GM12878 (cell line): ENCODE results near the gene KRT78. TPM values are rescaled to one million over a fixed set of nuclear protein-coding genes. Genes with fewer than 3 reads are reported as not detected.

Experiments used
- ETV6 ChIP-seq, 2 experiments: fragments of 450-650 bp in 1 of 2; IDR thresholded peaks in 1 of 2; conservative IDR thresholded peaks in 1 of 2; 2 replicates each; pipeline ENCODE4 v1.6.1; 2014; ENCODE audit warnings: antibody characterized with exemption in 1 of 2, borderline replicate concordance in 1 of 2, low read depth in 1 of 2, mild to moderate bottlenecking in 1 of 2, moderate library complexity in 1 of 2
- HDAC6 ChIP-seq: fragments of 200-600 bp; sonication (generic); IDR thresholded peaks from one replicate; pipeline ENCODE4 v1.8.0; 2017; ENCODE audit warnings: antibody characterized with exemption; ENCODE audit not compliant: unreplicated experiment
- MAX ChIP-seq: IDR thresholded peaks from 2 replicates; pipeline ENCODE4 v1.6.1; 2012; ENCODE audit warnings: low read depth, low read length, improper control_type of control experiment
- NFYB ChIP-seq: IDR thresholded peaks from 2 replicates; pipeline ENCODE4 v1.6.1; 2011; ENCODE audit warnings: low read depth, mild to moderate bottlenecking, low read length, improper control_type of control experiment, moderate library complexity; ENCODE audit not compliant: insufficient read depth
- ZSCAN29 ChIP-seq: fragments of 450-650 bp; IDR thresholded peaks from 2 replicates; pipeline ENCODE4 v1.6.1; 2017; ENCODE audit warnings: mild to moderate bottlenecking, moderate library complexity
- polyA plus RNA-seq, 11 experiments: library from polyadenylated mRNA; depleted of rRNA in 4 of 11; unstranded in 6 of 11; stranded (reverse) in 5 of 11; fragments of >200 nt; fragmentation: Nextera tagmentation in 4 of 11; fragmentation: Illumina TruSeq in 1 of 11; extraction: Ambion mirVana in 4 of 11; extraction: Trizol in 1 of 11; gene quantifications; 1 replicate in 1 of 11; 2 replicates in 10 of 11; pipeline versions ENCODE4 v1.2.1 to v1.2.3, GENCODE V29; 2011 to 2016; ENCODE audit warnings: inconsistent platforms in 2 of 11, missing spikeins in 2 of 11, low read depth in 1 of 11
- total RNA-seq, 4 experiments: library from RNA; depleted of rRNA in 3 of 4; stranded (reverse); fragments of >200 nt in 3 of 4; fragmentation: Illumina TruSeq in 1 of 4; extraction: Trizol in 1 of 4; gene quantifications; 2 replicates each; pipeline versions ENCODE4 v1.2.1 to v1.2.3, GENCODE V29; 2013 to 2021
- TF ChIP-seq, protein P1 (sequence below): fragments of 450-650 bp; IDR thresholded peaks from 2 replicates; pipeline ENCODE4 v1.6.1; 2017; ENCODE audit warnings: low read depth, mild to moderate bottlenecking, moderate library complexity
- TF ChIP-seq, protein P2 (sequence below): fragments of 450-650 bp; IDR thresholded peaks from 2 replicates; pipeline ENCODE4 v1.6.1; 2016; ENCODE audit warnings: mild to moderate bottlenecking, moderate library complexity, borderline replicate concordance
- TF ChIP-seq, protein P3 (sequence below): fragments of 150-350 bp; IDR thresholded peaks from 2 replicates; pipeline ENCODE4 v1.6.1; 2014; ENCODE audit warnings: mild to moderate bottlenecking, low read depth, low read length

The KRT78 gene
- total and polyA plus RNA-seq, 10 of the 15 experiments (the other 5 are each of a cell fraction or from before 2014, with no cell fraction given), result 0.07 TPM; not detected in 9

DNA sequence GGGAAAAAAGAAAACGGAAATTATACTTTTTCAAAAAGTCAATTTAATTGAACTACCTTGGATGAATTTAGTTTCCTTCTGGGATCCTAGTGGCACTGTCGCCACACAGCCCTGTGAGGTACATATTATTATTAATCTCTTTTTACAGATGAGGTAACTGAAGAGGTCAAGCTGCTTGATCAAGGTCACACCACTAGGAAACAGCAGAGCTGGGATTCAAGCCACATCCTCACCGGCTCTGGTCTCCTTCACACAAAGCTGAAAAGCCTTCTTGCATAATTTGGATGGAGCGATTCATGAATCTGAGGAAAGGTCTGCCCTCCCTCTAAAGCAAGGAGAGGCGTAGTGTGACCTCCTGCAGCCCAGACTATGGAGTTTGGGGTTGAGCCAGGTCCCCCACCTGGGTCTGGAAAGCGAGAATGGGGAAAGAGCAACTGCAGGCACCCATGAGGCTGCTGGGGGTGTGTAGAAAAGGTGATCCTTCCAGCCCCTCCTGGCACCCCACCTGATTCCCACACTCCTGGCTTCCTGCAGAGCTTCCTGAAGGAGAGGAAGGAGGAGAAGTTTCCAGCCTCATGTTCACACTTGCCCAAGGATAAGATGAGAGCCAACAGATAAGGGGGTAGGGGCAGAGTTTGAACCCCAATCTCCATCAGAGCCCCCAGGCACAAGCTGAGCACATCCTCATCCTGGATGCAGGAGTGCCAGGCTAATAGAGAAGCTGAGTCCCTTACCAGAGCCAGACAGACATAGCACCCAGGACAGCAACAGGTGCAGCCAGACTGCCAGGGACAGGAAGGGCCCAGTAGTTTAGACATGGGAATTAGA, 10.8 kb downstream of the KRT78 start (continued):
- TF ChIP-seq MAX (no peak), HDAC6 (no peak), ETV6 (conservative IDR thresholded peaks at IDR 0.05 in 1 of 2, IDR thresholded peaks at IDR 0.05 in 1 of 2; ENCODE audit: borderline replicate concordance in 1 of 2, low read depth in 1 of 2) (no peak), ZSCAN29 (no peak), NFYB (no peak)
- TF ChIP-seq, protein P1, sequence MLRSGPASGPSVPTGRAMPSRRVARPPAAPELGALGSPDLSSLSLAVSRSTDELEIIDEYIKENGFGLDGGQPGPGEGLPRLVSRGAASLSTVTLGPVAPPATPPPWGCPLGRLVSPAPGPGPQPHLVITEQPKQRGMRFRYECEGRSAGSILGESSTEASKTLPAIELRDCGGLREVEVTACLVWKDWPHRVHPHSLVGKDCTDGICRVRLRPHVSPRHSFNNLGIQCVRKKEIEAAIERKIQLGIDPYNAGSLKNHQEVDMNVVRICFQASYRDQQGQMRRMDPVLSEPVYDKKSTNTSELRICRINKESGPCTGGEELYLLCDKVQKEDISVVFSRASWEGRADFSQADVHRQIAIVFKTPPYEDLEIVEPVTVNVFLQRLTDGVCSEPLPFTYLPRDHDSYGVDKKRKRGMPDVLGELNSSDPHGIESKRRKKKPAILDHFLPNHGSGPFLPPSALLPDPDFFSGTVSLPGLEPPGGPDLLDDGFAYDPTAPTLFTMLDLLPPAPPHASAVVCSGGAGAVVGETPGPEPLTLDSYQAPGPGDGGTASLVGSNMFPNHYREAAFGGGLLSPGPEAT, result no peak
- TF ChIP-seq, protein P2, sequence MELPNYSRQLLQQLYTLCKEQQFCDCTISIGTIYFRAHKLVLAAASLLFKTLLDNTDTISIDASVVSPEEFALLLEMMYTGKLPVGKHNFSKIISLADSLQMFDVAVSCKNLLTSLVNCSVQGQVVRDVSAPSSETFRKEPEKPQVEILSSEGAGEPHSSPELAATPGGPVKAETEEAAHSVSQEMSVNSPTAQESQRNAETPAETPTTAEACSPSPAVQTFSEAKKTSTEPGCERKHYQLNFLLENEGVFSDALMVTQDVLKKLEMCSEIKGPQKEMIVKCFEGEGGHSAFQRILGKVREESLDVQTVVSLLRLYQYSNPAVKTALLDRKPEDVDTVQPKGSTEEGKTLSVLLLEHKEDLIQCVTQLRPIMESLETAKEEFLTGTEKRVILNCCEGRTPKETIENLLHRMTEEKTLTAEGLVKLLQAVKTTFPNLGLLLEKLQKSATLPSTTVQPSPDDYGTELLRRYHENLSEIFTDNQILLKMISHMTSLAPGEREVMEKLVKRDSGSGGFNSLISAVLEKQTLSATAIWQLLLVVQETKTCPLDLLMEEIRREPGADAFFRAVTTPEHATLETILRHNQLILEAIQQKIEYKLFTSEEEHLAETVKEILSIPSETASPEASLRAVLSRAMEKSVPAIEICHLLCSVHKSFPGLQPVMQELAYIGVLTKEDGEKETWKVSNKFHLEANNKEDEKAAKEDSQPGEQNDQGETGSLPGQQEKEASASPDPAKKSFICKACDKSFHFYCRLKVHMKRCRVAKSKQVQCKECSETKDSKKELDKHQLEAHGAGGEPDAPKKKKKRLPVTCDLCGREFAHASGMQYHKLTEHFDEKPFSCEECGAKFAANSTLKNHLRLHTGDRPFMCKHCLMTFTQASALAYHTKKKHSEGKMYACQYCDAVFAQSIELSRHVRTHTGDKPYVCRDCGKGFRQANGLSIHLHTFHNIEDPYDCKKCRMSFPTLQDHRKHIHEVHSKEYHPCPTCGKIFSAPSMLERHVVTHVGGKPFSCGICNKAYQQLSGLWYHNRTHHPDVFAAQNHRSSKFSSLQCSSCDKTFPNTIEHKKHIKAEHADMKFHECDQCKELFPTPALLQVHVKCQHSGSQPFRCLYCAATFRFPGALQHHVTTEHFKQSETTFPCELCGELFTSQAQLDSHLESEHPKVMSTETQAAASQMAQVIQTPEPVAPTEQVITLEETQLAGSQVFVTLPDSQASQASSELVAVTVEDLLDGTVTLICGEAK, result no peak
- TF ChIP-seq, protein P3, sequence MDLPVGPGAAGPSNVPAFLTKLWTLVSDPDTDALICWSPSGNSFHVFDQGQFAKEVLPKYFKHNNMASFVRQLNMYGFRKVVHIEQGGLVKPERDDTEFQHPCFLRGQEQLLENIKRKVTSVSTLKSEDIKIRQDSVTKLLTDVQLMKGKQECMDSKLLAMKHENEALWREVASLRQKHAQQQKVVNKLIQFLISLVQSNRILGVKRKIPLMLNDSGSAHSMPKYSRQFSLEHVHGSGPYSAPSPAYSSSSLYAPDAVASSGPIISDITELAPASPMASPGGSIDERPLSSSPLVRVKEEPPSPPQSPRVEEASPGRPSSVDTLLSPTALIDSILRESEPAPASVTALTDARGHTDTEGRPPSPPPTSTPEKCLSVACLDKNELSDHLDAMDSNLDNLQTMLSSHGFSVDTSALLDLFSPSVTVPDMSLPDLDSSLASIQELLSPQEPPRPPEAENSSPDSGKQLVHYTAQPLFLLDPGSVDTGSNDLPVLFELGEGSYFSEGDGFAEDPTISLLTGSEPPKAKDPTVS, result no peak
